ENCODE data around the gene CDH4. TPM values are rescaled to one million over a fixed set of nuclear protein-coding genes. Genes with fewer than 3 reads are reported as not detected.

The CDH4 gene
- polyA plus RNA-seq, 4 donors, result 0.09 to 4.1 (median 0.25) TPM

GRCh38 chr20:61437280-61438206 lies 185.5 kb downstream of the CDH4 start:
- FAIRE-seq, result no peak
- no peaks in the 10 kb centered on the region for H3K9me3 ChIP-seq (ENCODE audit: control insufficient read depth in 2 of 2, insufficient read depth in 1 of 2, low read depth in 1 of 2, low read length in 1 of 2)
- H3K27me3 ChIP-seq (ENCODE audit: control insufficient read depth in 3 of 3, insufficient read depth in 3 of 3, low read length in 3 of 3), result no peaks in the 10 kb centered on the region
- no peak for DNase-seq
- H3K27ac ChIP-seq (ENCODE audit: low read depth in 1 of 3, low read length in 2 of 3), result no peak overlapping the region
- H3K4me3 ChIP-seq (ENCODE audit: low read depth in 1 of 3, low read length in 3 of 3), result no peak overlapping the region
- WGBS, 3 donors, result 41 to 48% (median 46%) methylated on average over 28 of the region's 28 CpGs
- H3K4me1 ChIP-seq (ENCODE audit: control insufficient read depth in 3 of 3, insufficient read depth in 2 of 3, low read depth in 1 of 3, low read length in 2 of 3), result no peaks in the 10 kb centered on the region
- H3K36me3 ChIP-seq (ENCODE audit: control insufficient read depth in 3 of 3, insufficient read depth in 2 of 3, low read depth in 1 of 3, low read length in 3 of 3), result no peaks in the 10 kb centered on the region

DNA sequence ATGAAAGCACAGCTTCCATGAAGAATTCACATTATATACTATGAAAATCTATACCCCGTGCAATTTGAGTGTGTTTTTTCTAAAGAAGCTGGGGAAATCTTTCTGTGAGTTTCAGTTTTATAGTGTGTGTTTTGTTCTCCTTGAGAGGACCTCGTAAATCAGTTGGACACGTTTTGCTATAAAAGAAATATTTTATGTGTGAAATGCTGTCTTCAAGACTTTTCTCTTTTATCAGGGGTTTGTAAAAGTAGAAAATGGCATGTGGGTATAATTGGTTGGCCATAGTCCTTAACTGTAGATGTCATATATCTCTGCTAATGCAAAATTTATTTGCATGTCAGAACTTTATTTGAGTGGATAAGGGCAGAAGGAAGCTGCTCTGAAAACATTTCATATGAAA lies 186.2 kb downstream of the CDH4 start:
- no peaks in the 10 kb centered on the region for H3K36me3 ChIP-seq (ENCODE audit: control insufficient read depth in 3 of 3, insufficient read depth in 2 of 3, low read depth in 1 of 3, low read length in 3 of 3)
- no peak for DNase-seq
- no peak overlapping the region for H3K4me3 ChIP-seq (ENCODE audit: low read depth in 1 of 3, low read length in 3 of 3)
- FAIRE-seq, result no peak
- no peaks in the 10 kb centered on the region for H3K4me1 ChIP-seq (ENCODE audit: control insufficient read depth in 3 of 3, insufficient read depth in 2 of 3, low read depth in 1 of 3, low read length in 2 of 3)
- no peaks in the 10 kb centered on the region for H3K9me3 ChIP-seq (ENCODE audit: control insufficient read depth in 2 of 2, insufficient read depth in 1 of 2, low read depth in 1 of 2, low read length in 1 of 2)
- H3K27me3 ChIP-seq (ENCODE audit: control insufficient read depth in 3 of 3, insufficient read depth in 3 of 3, low read length in 3 of 3), result no peaks in the 10 kb centered on the region
- WGBS, 3 donors, result 38 to 54% (median 41%) methylated on average over 3 of the region's 3 CpGs
- no peak overlapping the region for H3K27ac ChIP-seq (ENCODE audit: low read depth in 1 of 3, low read length in 2 of 3)

GRCh38 chr20:61439251-61439650 lies 187.2 kb downstream of the CDH4 start:
- no peaks in the 10 kb centered on the region for H3K36me3 ChIP-seq (ENCODE audit: control insufficient read depth in 3 of 3, insufficient read depth in 2 of 3, low read depth in 1 of 3, low read length in 3 of 3)
- H3K27me3 ChIP-seq (ENCODE audit: control insufficient read depth in 3 of 3, insufficient read depth in 3 of 3, low read length in 3 of 3), result no peaks in the 10 kb centered on the region
- 80 to 83% (median 81%) methylated on average over 7 of the region's 7 CpGs for WGBS, 3 donors
- DNase-seq, result no peak
- no peak overlapping the region for H3K4me3 ChIP-seq (ENCODE audit: low read depth in 1 of 3, low read length in 3 of 3)
- no peaks in the 10 kb centered on the region for H3K9me3 ChIP-seq (ENCODE audit: control insufficient read depth in 2 of 2, insufficient read depth in 1 of 2, low read depth in 1 of 2, low read length in 1 of 2)
- FAIRE-seq, result no peak
- H3K27ac ChIP-seq (ENCODE audit: low read depth in 1 of 3, low read length in 2 of 3), result no peak overlapping the region
- no peaks in the 10 kb centered on the region for H3K4me1 ChIP-seq (ENCODE audit: control insufficient read depth in 3 of 3, insufficient read depth in 2 of 3, low read depth in 1 of 3, low read length in 2 of 3)

- Histone ChIP-seq H3K27me3 (ENCODE audit: control insufficient read depth in 3 of 3, insufficient read depth in 3 of 3, low read length in 3 of 3) (no peaks in the 10 kb centered on the region), H3K4me3 (ENCODE audit: low read depth in 1 of 3, low read length in 3 of 3) (no peak overlapping the region), H3K27ac (ENCODE audit: low read depth in 1 of 3, low read length in 2 of 3) (no peak overlapping the region), H3K9me3 (ENCODE audit: control insufficient read depth in 2 of 2, insufficient read depth in 1 of 2, low read depth in 1 of 2, low read length in 1 of 2) (no peaks in the 10 kb centered on the region), H3K36me3 (ENCODE audit: control insufficient read depth in 3 of 3, insufficient read depth in 2 of 3, low read depth in 1 of 3, low read length in 3 of 3) (no peaks in the 10 kb centered on the region), H3K4me1 (ENCODE audit: control insufficient read depth in 3 of 3, insufficient read depth in 2 of 3, low read depth in 1 of 3, low read length in 2 of 3) (no peaks in the 10 kb centered on the region)
- WGBS, 3 donors, result 69 to 79% (median 71%) methylated on average over 14 of the region's 14 CpGs
- FAIRE-seq (no peak), DNase-seq (no peak)
Measured at GRCh38 chr20:61440548-61441055, 188.5 kb downstream of the CDH4 start.

DNA sequence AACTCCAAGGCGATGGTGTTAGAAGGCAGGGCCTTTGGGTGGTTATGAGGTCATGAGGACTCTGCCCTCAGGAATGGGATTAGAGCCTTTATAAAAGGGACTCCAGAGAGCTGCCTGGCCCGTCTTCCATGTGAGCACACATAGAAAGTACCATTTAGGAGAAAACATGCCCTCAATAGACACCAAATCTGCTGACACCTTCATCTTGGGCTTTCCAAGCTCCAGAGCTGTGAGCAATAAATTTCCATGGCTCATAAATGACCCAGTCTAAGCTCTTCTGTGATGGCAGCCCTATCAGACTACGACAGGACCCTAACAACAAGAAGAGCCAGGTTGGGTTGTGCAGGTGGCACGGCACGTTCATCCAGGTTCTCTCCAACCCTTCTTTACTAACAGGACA lies 189.5 kb downstream of the CDH4 start:
- H3K4me3 ChIP-seq (ENCODE audit: low read depth in 1 of 3, low read length in 3 of 3), result no peak overlapping the region
- H3K27ac ChIP-seq (ENCODE audit: low read depth in 1 of 3, low read length in 2 of 3), result no peak overlapping the region
- H3K36me3 ChIP-seq (ENCODE audit: control insufficient read depth in 3 of 3, insufficient read depth in 2 of 3, low read depth in 1 of 3, low read length in 3 of 3), result no peaks in the 10 kb centered on the region
- no peak for FAIRE-seq
- DNase-seq, result no peak
- no peaks in the 10 kb centered on the region for H3K9me3 ChIP-seq (ENCODE audit: control insufficient read depth in 2 of 2, insufficient read depth in 1 of 2, low read depth in 1 of 2, low read length in 1 of 2)
- H3K4me1 ChIP-seq (ENCODE audit: control insufficient read depth in 3 of 3, insufficient read depth in 2 of 3, low read depth in 1 of 3, low read length in 2 of 3), result no peaks in the 10 kb centered on the region
- H3K27me3 ChIP-seq (ENCODE audit: control insufficient read depth in 3 of 3, insufficient read depth in 3 of 3, low read length in 3 of 3), result no peaks in the 10 kb centered on the region
- WGBS, 3 donors, result 68 to 83% (median 74%) methylated on average over 5 of the region's 5 CpGs

DNA sequence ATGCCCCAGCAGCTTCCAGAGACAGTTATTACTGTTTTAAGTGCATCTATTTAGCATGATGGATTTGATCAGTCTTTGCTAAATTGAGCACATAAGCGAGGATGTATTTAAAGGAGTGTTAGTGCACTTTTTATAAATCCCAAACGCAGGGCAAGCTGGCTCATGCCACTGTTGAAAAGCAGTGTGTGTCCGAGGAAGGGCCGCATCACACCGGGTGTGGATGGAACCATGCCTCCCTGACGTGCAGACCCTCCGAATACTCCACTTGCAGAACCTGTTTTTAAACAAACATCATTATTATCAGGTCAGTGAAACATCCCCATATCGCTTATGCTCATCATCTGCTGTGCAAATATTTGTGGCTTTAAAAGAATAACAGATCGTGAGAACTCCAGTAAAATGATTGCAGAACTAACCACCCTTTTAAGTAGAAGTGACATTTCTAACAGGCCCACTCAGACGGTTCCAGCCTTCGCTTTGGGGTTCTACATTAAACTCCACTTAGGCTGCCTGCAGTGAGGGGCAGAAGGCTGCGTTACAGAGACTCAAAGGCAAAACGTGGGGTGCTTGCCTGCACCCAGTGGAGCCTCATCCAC lies 190.1 kb downstream of the CDH4 start:
- H3K4me1 ChIP-seq (ENCODE audit: control insufficient read depth in 3 of 3, insufficient read depth in 2 of 3, low read depth in 1 of 3, low read length in 2 of 3), result no peaks in the 10 kb centered on the region
- FAIRE-seq (no peak), DNase-seq (no peak)
- no peaks in the 10 kb centered on the region for H3K27me3 ChIP-seq (ENCODE audit: control insufficient read depth in 3 of 3, insufficient read depth in 3 of 3, low read length in 3 of 3)
- no peaks in the 10 kb centered on the region for H3K36me3 ChIP-seq (ENCODE audit: control insufficient read depth in 3 of 3, insufficient read depth in 2 of 3, low read depth in 1 of 3, low read length in 3 of 3)
- no peaks in the 10 kb centered on the region for H3K9me3 ChIP-seq (ENCODE audit: control insufficient read depth in 2 of 2, insufficient read depth in 1 of 2, low read depth in 1 of 2, low read length in 1 of 2)
- no peak overlapping the region for H3K4me3 ChIP-seq (ENCODE audit: low read depth in 1 of 3, low read length in 3 of 3)
- H3K27ac ChIP-seq (ENCODE audit: low read depth in 1 of 3, low read length in 2 of 3), result no peak overlapping the region
- 27 to 34% (median 28%) methylated on average over 13 of the region's 13 CpGs for WGBS, 3 donors

DNA sequence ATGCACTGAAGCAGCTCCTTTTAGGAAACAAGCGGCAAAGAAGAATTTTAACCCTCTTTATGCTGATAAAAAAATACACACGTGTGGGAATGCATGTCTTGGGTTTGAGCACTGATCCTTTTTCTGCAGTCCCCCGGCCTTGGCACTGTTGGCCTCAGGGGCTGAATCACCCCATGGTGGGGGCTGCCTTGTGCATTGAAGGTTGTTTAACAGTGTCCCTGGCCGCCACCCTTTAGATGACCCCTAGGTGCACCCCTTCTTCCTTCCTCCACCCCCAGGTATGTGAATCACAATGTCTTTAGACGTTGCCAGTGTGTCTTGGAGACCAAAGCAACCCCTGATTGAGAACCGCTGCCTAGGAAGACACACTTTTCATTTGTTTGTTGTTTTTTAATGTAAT lies 190.7 kb downstream of the CDH4 start:
- 17 to 34% (median 19%) methylated on average over 6 of the region's 6 CpGs for WGBS, 3 donors
- H3K36me3 ChIP-seq (ENCODE audit: control insufficient read depth in 3 of 3, insufficient read depth in 2 of 3, low read depth in 1 of 3, low read length in 3 of 3), result no peaks in the 10 kb centered on the region
- H3K4me1 ChIP-seq (ENCODE audit: control insufficient read depth in 3 of 3, insufficient read depth in 2 of 3, low read depth in 1 of 3, low read length in 2 of 3), result no peaks in the 10 kb centered on the region
- no peak overlapping the region for H3K4me3 ChIP-seq (ENCODE audit: low read depth in 1 of 3, low read length in 3 of 3)
- FAIRE-seq (no peak), DNase-seq (no peak)
- no peaks in the 10 kb centered on the region for H3K27me3 ChIP-seq (ENCODE audit: control insufficient read depth in 3 of 3, insufficient read depth in 3 of 3, low read length in 3 of 3)
- H3K27ac ChIP-seq (ENCODE audit: low read depth in 1 of 3, low read length in 2 of 3), result no peak overlapping the region
- H3K9me3 ChIP-seq (ENCODE audit: control insufficient read depth in 2 of 2, insufficient read depth in 1 of 2, low read depth in 1 of 2, low read length in 1 of 2), result no peaks in the 10 kb centered on the region

GRCh38 chr20:61443443-61444126 lies 191.5 kb downstream of the CDH4 start:
- H3K27me3 ChIP-seq (ENCODE audit: control insufficient read depth in 3 of 3, insufficient read depth in 3 of 3, low read length in 3 of 3), result no peaks in the 10 kb centered on the region
- H3K36me3 ChIP-seq (ENCODE audit: control insufficient read depth in 3 of 3, insufficient read depth in 2 of 3, low read depth in 1 of 3, low read length in 3 of 3), result no peaks in the 10 kb centered on the region
- H3K4me1 ChIP-seq (ENCODE audit: control insufficient read depth in 3 of 3, insufficient read depth in 2 of 3, low read depth in 1 of 3, low read length in 2 of 3), result no peaks in the 10 kb centered on the region
- no peaks in the 10 kb centered on the region for H3K9me3 ChIP-seq (ENCODE audit: control insufficient read depth in 2 of 2, insufficient read depth in 1 of 2, low read depth in 1 of 2, low read length in 1 of 2)
- DNase-seq, result no peak
- H3K4me3 ChIP-seq (ENCODE audit: low read depth in 1 of 3, low read length in 3 of 3), result no peak overlapping the region
- FAIRE-seq, result no peak
- 57 to 65% (median 63%) methylated on average over 12 of the region's 12 CpGs for WGBS, 3 donors
- no peak overlapping the region for H3K27ac ChIP-seq (ENCODE audit: low read depth in 1 of 3, low read length in 2 of 3)
